GM21381 (cell line): ENCODE measurements around the gene CHSY1.

Experiments
- ATAC-seq: cut with Tn5 transposase; IDR thresholded peaks from one replicate; pipeline ENCODE4 v1.9.1; 2021; ENCODE audit warnings: mild to moderate bottlenecking, moderate library complexity; ENCODE audit not compliant: unreplicated experiment

CHSY1 gene

GRCh38 chr15:101269479-101270223 lies 17.8 kb upstream of the CHSY1 start:
- no peak for ATAC-seq

GRCh38 chr15:101267320-101268104 lies 15.7 kb upstream of the CHSY1 start:
- no peak for ATAC-seq

DNA sequence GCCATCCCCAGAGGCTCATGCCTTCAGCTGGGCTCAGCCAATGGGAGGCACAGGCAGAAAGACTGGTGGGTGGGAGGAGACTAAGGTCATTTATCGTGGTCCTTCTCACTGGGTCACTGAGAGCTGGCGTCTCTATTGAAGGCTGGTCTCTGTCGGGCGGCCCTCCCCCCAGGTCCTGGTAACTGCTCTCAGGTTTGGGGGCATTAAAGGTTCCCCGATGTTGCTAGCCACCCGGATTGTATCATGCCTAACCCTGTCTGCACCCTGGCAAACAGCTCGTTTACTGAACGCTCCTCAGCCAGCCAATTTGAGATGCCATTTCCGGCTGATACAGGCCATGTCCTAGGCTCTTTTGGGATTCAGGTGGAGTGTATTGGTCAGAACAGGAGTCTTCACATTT lies 14.9 kb upstream of the CHSY1 start:
- ATAC-seq: no peak

GRCh38 chr15:101266034-101266433 lies 14.2 kb upstream of the CHSY1 start:
- ATAC-seq: no peak

GRCh38 chr15:101264911-101265641 lies 13.2 kb upstream of the CHSY1 start:
- ATAC-seq: no peak

- no peak for ATAC-seq
These were observed 12.2 kb upstream of the CHSY1 start for GRCh38 chr15:101264011-101264410.

DNA sequence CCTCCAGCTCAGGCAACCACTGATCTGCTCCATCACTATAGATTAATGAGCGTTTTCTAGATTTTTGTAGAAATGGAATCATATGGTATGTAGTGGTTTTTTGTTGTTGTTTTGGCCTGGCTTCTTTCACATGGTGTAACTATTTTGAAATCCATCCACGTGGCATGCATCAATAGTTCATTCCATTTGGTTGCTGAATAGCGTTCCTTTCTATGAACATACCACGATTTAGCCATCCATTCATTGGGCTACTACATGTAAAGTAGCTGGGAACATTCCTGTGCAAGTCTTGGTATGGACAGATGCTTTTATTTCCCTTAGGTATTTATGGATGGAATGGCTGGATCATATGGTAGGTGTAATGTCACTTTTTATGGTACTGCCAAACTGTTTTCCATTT lies 10.7 kb upstream of the CHSY1 start:
- ATAC-seq: no peak

DNA sequence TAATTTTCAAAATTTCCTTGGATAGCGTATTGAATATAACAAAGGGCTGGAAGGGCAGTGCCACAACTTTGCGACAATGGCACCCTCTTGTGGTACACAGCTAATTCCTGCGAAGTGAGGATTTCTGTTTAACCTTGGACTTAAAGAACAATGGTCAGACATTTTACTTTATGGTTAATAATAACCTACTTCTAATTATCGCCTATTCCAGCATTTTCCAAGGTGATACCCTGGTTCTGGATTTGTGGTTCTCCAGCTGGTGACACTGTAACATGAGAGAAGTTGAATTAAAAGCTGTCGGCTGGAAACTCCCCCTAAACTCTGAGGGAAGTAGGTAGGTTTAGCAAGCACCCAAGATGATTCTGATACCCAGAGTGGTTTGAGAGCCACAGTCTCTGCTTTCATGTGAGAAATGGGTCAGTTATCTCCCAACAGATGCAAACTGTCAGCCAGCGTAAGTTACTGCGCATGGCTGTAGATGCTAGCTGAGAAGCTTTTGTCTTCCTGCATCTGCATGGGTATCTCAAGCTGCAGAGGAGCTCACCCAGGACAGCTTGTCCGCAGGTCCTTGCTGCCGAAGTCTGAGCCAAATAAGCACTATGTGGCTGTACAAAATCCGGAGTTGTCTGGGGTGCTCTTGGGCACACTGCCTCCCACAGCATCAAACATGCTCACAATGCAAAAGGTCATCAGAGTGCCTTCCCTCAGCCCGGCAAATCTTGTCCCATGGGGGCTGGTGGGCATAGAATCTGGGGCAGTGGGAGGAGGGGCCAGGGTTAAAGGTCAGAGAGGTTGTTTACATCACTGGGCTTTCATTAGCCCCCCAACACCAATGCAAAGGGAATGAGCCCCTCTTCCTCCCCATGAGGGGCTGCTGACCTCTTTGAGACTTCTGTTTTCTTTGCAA lies 6.6 kb upstream of the CHSY1 start:
- no peak for ATAC-seq

DNA sequence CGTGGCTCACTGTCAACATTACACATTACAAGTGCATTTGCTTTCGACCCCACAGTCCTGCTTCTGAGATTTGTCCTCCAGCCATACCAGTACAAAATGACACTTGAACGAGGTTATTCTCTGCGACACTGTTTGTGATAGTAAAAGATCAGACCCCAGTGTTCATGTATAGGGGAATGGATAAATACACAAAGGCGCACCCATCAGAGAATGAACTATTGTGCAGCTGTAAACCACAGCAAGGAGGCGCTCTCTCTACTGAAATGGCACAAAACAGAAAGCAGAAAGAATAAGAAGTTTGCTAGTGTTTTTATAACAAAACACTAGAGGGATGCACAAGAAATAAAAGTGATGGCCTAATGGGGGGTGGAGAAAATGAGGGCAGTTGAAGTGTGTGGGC lies 4.9 kb upstream of the CHSY1 start:
- ATAC-seq: no peak

DNA sequence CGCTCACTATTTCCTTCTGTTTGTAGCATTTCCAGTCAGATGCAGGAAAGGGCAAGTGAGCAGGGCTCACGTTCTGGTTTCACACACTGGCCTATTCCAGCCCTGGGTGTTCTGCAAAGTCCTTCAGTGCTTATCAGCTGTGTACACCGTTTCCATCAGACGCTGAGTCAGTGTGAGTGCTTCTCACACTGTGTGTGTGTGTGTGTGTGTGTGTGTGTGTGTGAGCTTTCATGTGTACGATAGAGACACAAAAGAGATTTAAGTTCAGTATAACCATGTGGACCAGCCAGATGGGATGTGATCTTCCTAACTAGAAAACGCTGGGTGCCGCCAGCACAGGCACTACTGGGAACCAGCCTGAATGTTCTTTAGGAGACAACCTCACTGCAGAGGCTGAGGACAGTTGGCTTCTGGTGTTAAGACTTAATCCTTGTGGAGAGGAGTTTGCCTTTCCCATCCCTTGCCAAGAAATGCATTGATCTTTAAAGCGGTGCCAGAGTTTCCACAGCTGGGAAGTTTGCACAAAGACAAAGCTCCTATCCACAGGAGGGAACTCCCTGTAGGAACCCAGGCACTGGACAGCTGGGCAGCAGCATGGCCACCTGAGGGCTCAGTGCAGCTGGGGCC lies 3.9 kb upstream of the CHSY1 start:
- no peak for ATAC-seq

DNA sequence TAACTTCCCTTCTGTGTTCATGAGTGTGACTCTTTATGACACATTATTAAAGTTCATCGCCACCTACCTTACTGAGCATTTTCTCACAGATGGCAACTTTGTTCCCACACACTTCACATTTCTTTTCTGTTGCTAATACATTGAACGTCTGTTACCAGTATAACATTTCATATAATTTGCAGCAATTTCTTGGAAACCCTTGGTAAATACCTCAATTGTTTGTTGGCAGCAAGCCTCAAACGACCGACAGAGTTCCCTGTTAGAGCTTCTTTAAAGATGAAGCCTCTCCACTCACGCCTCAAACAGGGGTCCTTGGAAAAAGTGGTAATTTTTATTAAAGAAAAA lies 3.2 kb upstream of the CHSY1 start:
- no peak for ATAC-seq

GRCh38 chr15:101254157-101255050 lies 2.6 kb upstream of the CHSY1 start:
- ATAC-seq: no peak

GRCh38 chr15:101252836-101253235 lies 988 bp upstream of the CHSY1 start:
- ATAC-seq: no peak

DNA sequence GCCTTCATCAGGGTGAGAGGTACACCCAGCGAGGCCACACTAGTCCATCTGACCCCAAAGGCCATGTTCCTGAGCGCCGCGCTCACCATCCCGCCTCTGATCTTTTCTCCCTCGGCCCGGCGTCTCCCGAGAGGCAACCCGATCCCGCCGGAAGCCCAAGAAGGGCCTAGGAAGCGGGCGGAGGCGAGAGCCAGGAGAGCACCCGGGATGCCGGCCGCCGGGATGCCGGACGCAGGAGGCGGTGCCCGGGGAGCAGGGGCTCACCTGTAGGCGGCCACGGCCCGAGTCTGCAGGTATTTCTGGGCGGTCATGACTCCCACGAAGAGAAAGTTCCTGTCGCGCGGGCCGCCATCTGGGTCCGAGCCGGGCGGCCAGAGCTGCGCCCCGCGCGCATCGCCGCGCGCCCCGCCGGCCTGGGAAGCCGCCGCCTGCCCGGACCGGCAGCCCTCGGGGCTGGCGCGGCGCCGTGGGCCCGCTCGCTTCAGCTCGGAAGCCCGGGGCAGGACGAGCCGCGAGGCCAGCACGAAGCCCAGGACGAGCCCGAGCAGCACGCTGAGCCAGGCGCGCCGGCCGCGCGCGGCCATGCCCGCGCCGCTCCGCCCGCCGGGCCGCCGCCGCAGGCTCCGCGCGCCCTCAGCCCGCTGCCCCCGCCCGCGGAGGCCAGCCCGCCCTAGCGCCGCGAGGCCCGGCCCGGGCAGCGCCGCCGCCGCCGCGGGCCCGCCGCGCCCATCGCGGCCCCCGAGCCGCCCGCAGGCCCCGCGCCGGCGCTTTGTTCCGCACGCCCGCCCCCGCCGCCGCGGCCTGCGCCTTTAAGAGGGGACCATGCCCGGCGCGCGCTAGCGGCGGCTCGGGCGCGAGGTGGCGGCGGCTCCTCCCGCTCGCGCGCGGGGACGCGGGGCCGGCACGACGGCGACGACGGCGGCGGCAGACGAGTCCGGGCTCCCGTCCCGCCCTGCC lies 697 bp downstream of the CHSY1 start:
- ATAC-seq: peak; percentile 32

DNA sequence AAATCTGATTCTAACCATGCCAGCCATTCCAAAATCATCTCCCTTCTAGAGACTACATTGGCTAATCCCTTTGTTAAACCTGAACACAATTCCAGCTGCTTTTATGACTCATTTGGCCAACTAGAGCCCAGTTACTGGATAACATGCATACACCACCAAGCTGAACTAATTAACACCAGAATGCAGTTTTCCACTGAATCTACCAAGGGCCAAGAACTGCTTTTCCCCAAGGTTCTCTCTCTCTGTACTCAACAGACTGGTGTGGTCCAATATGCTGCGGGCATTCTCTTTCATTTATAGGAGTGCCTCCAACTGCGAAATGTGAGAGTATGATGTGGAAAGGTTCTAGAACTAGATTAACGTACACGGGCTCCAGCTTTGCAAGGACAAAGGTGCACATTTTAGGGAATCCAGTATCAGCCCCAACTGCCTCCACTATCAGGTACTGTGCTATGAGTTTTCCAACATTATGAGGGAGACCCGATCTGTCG lies 1.5 kb downstream of the CHSY1 start:
- no peak for ATAC-seq

GRCh38 chr15:101248274-101248673 lies 3.6 kb downstream of the CHSY1 start:
- ATAC-seq: no peak

GRCh38 chr15:101246824-101247745 lies 4.8 kb downstream of the CHSY1 start:
- no peak for ATAC-seq
